ENCODE results near the gene SLC9A6. TPM values are rescaled to one million over a fixed set of nuclear protein-coding genes. Genes with fewer than 3 reads are reported as not detected.
"Not testable (repeated sequence)": the region's sequence is repeated elsewhere in the genome, so short reads cannot be mapped to it uniquely, and the experiment has no call there.

The SLC9A6 gene
- total and polyA plus RNA-seq, 2 donors (not counting 3 experiments of a cell fraction or from before 2014, with no cell fraction given), result 8.1 to 15.5 TPM

DNA sequence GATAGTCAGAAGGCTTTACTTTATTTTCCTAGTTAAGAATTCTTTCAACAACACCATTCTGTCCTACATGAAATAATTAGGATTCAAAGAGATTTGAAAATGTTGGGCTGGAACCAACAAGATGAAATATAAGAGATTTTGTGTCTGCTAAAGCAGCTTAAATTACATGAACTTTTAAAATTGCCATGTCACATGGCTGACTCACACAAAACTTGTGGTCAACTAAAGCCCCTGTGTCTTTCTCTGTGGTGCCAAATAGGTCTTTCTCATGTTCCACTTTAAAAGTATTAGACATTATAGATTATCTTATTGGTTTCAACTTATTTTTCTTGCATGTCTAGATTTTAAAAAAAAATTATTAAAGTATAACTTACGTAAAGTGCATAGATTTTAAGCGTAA is 101.3 kb downstream of the SLC9A6 start:
- Histone ChIP-seq H3K36me3 (ENCODE audit: control insufficient read depth in 2 of 2, extremely low read depth in 1 of 2, insufficient read depth in 2 of 2, low read length in 2 of 2) (no peaks in the 10 kb centered on the region), H3K4me1 (ENCODE audit: control insufficient read depth, extremely low read depth, insufficient read depth, low read length) (no peaks in the 10 kb centered on the region), H3K27ac (ENCODE audit: insufficient read depth, low read depth, low read length) (no peak overlapping the region), H3K9ac (replicated peaks; ENCODE audit: extremely low read depth, insufficient read depth, low read length) (no peak overlapping the region), H3K9me1 (replicated peaks; ENCODE audit: control insufficient read depth, extremely low read depth, insufficient read depth, low read length) (no peaks in the 10 kb centered on the region), H3K27me3 (ENCODE audit: control insufficient read depth in 2 of 2, insufficient read depth in 2 of 2, low read length in 2 of 2) (no peaks in the 10 kb centered on the region), H3K4me3 (replicated peaks in 1 of 3; ENCODE audit: insufficient read depth in 1 of 3, low read depth in 1 of 3, low read length in 3 of 3) (no peak overlapping the region), H3K9me3 (replicated peaks; ENCODE audit: control insufficient read depth, insufficient read depth, low read length) (no peaks in the 10 kb centered on the region), H4K20me1 (replicated peaks; ENCODE audit: control insufficient read depth, extremely low read depth, insufficient read depth, low read length) (no peaks in the 10 kb centered on the region), H3K79me2 (ENCODE audit: control insufficient read depth, insufficient read depth, low read length) (no peaks in the 10 kb centered on the region), H2AFZ (ENCODE audit: low read depth, low read length) (no peak overlapping the region), H3K4me2 (ENCODE audit: insufficient read depth, low read length) (no peak overlapping the region)
- DNase-seq (ENCODE audit: low read depth, low spot score) (no peak), FAIRE-seq (no peak)
- intact Hi-C loops (cut with micrococcal nuclease) (no loop called here), dilution Hi-C loops (cut with MboI; ENCODE audit: extremely low pct_ligation_motif_present, low sequenced_read_pairs) (no loop called here)
- TF ChIP-seq JUN (IDR thresholded peaks at IDR 0.05; ENCODE audit: borderline replicate concordance, insufficient read depth, insufficient read length, low read depth) (no peak), MYC (IDR thresholded peaks at IDR 0.05; ENCODE audit: low read depth, low read length) (no peak)
- BruUV-seq (replicated peaks), result no TSS peak
- POLR2A ChIA-PET, result no interaction called here
- CTCF ChIA-PET, result interaction anchor here (0.7 kb wide), 1 partner anchor 29 kb away, joined by 3 read pairs; no protein-coding TSS in a partner anchor

GRCh38 chrX:136091898-136092297 is 106.7 kb downstream of the SLC9A6 start:
- BruUV-seq (replicated peaks); FAIRE-seq; POLR2A ChIA-PET: not testable (repeated sequence)

More at GRCh38 chrX:136091898-136092297, 106.7 kb downstream of the SLC9A6 start:
- H2AFZ ChIP-seq (ENCODE audit: low read depth, low read length); H3K27ac ChIP-seq (ENCODE audit: insufficient read depth, low read depth, low read length); H3K36me3 ChIP-seq (ENCODE audit: control insufficient read depth in 2 of 2, extremely low read depth in 1 of 2, insufficient read depth in 2 of 2, low read length in 2 of 2); H3K9me3 ChIP-seq (replicated peaks; ENCODE audit: control insufficient read depth, insufficient read depth, low read length); H3K9me1 ChIP-seq (replicated peaks; ENCODE audit: control insufficient read depth, extremely low read depth, insufficient read depth, low read length); H3K4me3 ChIP-seq (replicated peaks in 1 of 3; ENCODE audit: insufficient read depth in 1 of 3, low read depth in 1 of 3, low read length in 3 of 3); H3K4me2 ChIP-seq (ENCODE audit: insufficient read depth, low read length); dilution Hi-C loops (cut with MboI; ENCODE audit: extremely low pct_ligation_motif_present, low sequenced_read_pairs); H3K79me2 ChIP-seq (ENCODE audit: control insufficient read depth, insufficient read depth, low read length); H3K9ac ChIP-seq (replicated peaks; ENCODE audit: extremely low read depth, insufficient read depth, low read length); H3K27me3 ChIP-seq (ENCODE audit: control insufficient read depth in 2 of 2, insufficient read depth in 2 of 2, low read length in 2 of 2); intact Hi-C loops (cut with micrococcal nuclease); CTCF ChIA-PET; H3K4me1 ChIP-seq (ENCODE audit: control insufficient read depth, extremely low read depth, insufficient read depth, low read length); DNase-seq (ENCODE audit: low read depth, low spot score); H4K20me1 ChIP-seq (replicated peaks; ENCODE audit: control insufficient read depth, extremely low read depth, insufficient read depth, low read length): not testable (repeated sequence)

Data from endothelial cell of umbilical vein (primary cell).